ENCODE results near the gene CNR2.

- TF ChIP-seq CTCF (IDR thresholded peaks at IDR 0.05) (no peak), POLR2A (IDR thresholded peaks at IDR 0.05) (no peak)
These were observed 13.9 kb upstream of the CNR2 start for GRCh38 chr1:23927097-23927496.

All from lower leg skin (tissue), 3 donors.